Transverse colon (tissue), 4 donors: ENCODE measurements around the gene OSGEPL1. TPM values are rescaled to one million over a fixed set of nuclear protein-coding genes. Genes with fewer than 3 reads are reported as not detected.
"Not testable (repeated sequence)": the region's sequence is repeated elsewhere in the genome, so short reads cannot be mapped to it uniquely, and the experiment has no call there.

ENCODE experiments used
- DNase-seq: peaks from one replicate; pipeline ENCODE4 v3.0.0-alpha.2; 2019
- H3K27ac ChIP-seq, 4 donors: fragments of 200-600 bp; sonication (generic); 2 replicates each; pipeline ENCODE4 v1.5.1; 2016 to 2018; ENCODE audit warnings: inconsistent platforms in 4 of 4
- H3K27me3 ChIP-seq: fragments of 200-600 bp; sonication (generic); 2 replicates; pipeline ENCODE4 v1.5.1; 2017; ENCODE audit warnings: inconsistent platforms
- H3K36me3 ChIP-seq, 4 donors: fragments of 200-600 bp; sonication (generic); 2 replicates each; pipeline ENCODE4 v1.5.1; 2017 to 2019; ENCODE audit warnings: inconsistent platforms in 4 of 4
- H3K4me1 ChIP-seq, 4 donors: fragments of 200-600 bp; sonication (generic); 2 replicates each; pipeline ENCODE4 v1.5.1; 2017 to 2020; ENCODE audit warnings: inconsistent platforms in 4 of 4
- H3K4me3 ChIP-seq, 4 donors: fragments of 200-600 bp; sonication (generic); 1 replicate in 1 of 4; 2 replicates in 3 of 4; pipeline versions ENCODE4 v1.5.1 to v1.6.1; 2017 to 2019; ENCODE audit warnings: inconsistent platforms in 4 of 4
- H3K9me3 ChIP-seq, 2 donors: fragments of 200-600 bp; sonication (generic); 2 replicates each; pipeline ENCODE4 v1.5.1; 2017 to 2019; ENCODE audit warnings: inconsistent platforms in 2 of 2
- CTCF ChIP-seq, 5 experiments: fragments of 200-600 bp in 3 of 5; fragments of 450-650 bp in 2 of 5; sonication (generic) in 3 of 5; IDR thresholded peaks; 1 replicate in 2 of 5; 2 replicates in 3 of 5; pipeline ENCODE4 v1.5.1; 2016 to 2017; ENCODE audit warnings: antibody characterized with exemption in 5 of 5, inconsistent platforms in 3 of 5, mild to moderate bottlenecking in 2 of 5, moderate library complexity in 1 of 5
- EP300 ChIP-seq: sonication (generic); formaldehyde crosslinking; IDR thresholded peaks from one replicate; pipeline ENCODE4 v1.6.1; 2017; ENCODE audit warnings: antibody characterized with exemption, low read depth
- POLR2A ChIP-seq: fragments of 450-650 bp; IDR thresholded peaks from one replicate; pipeline ENCODE4 v1.6.1; 2016; ENCODE audit warnings: antibody characterized with exemption, mild to moderate bottlenecking, moderate library complexity
- POLR2AphosphoS5 ChIP-seq, 3 donors: sonication (generic); formaldehyde crosslinking; IDR thresholded peaks; one replicate each; pipeline ENCODE4 v1.6.1; 2016; ENCODE audit warnings: antibody characterized with exemption in 3 of 3
- WGBS, 2 donors: methylation state at CpG; one replicate each; pipeline ENCODE4 v1.1.5; 2018; ENCODE audit warnings: low coverage in 1 of 2; 5-methylcytosine and 5-hydroxymethylcytosine counted together
- in situ Hi-C, 4 donors: fragments of 200-750 bp; cut with MboI; loops; one replicate each; pipeline versions ENCODE4 v1.15.0 to v1.15.1; 2017; ENCODE audit warnings: low sequenced_read_pairs in 3 of 4, low pct_ligation_motif_present in 1 of 4, low pct_unique_long_range_greater_than_20kb in 1 of 4
- intact Hi-C: fragments of 100-400 bp; cut with DNase I; formaldehyde crosslinking; loops from one replicate; pipeline ENCODE4 v1.15.1; 2023; ENCODE audit warnings: low total_unique reads
- total RNA-seq, 4 donors: library from RNA; depleted of rRNA; stranded (reverse); fragments of >200 nt; gene quantifications; one replicate each; pipeline ENCODE4 v1.1.0, GENCODE V29; 2016

OSGEPL1 gene
- total RNA-seq, 4 donors from 2014 or later: 2.7 to 14.7 (median 5.1) TPM; not detected in 1

GRCh38 chr2:189763908-189764661 is 1.5 kb upstream of the OSGEPL1 start:
- Histone ChIP-seq H3K4me1 (peaks cover 4 to 18% (median 7%) of the 10 kb centered on the region in 4 donors), H3K36me3 (no peaks in the 10 kb centered on the region), H3K9me3 (no peaks in the 10 kb centered on the region), H3K27me3 (no peaks in the 10 kb centered on the region), H3K4me3 (no peak overlapping the region), H3K27ac (peak overlapping the region in 1 of 4 donors; percentile 93)
- TF ChIP-seq CTCF (IDR thresholded peaks at IDR 0.05) (no peak), POLR2AphosphoS5 (IDR thresholded peaks at IDR 0.05) (no peak), POLR2A (no peak), EP300 (no peak)
- in situ Hi-C loops: loop anchor here in 1 of 4 donors (25.0 kb wide), 1 partner anchor 298 kb away; the partner anchor contains the start of gene MSTN
- intact Hi-C loops: no loop called here
- no peak for DNase-seq
- WGBS, 2 donors: 74 to 82% methylated on average over 4 of the region's 4 CpGs

- TF ChIP-seq CTCF (IDR thresholded peaks at IDR 0.05) (no peak), POLR2A (no peak), EP300 (no peak), POLR2AphosphoS5 (IDR thresholded peaks at IDR 0.05) (no peak)
- Histone ChIP-seq H3K27ac (peak overlapping the region; percentile 82 to 94 (median 94)), H3K4me1 (peaks cover 4 to 18% (median 7%) of the 10 kb centered on the region in 4 donors), H3K4me3 (peak overlapping the region; percentile 56 to 72 (median 64)), H3K36me3 (no peaks in the 10 kb centered on the region), H3K9me3 (no peaks in the 10 kb centered on the region), H3K27me3 (no peaks in the 10 kb centered on the region)
- 0 to 1% methylated on average over 1 to 7 of the region's 7 CpGs for WGBS, 2 donors
- intact Hi-C loops (no loop called here), in situ Hi-C loops (loop anchor here in 1 of 4 donors (25.0 kb wide), 1 partner anchor 300 kb away; the partner anchor contains the start of gene MSTN)
- no peak for DNase-seq
Measured at GRCh38 chr2:189762229-189762550, 402 bp downstream of the OSGEPL1 start.

GRCh38 chr2:189760154-189760553 is 2.4 kb downstream of the OSGEPL1 start:
- peaks cover 4 to 23% (median 7%) of the 10 kb centered on the region in 4 donors for H3K4me1 ChIP-seq
- 95 to 98% methylated on average over 8 to 19 of the region's 19 CpGs for WGBS, 2 donors
- DNase-seq, H3K4me3 ChIP-seq, H3K36me3 ChIP-seq, H3K9me3 ChIP-seq, H3K27ac ChIP-seq, intact Hi-C loops, H3K27me3 ChIP-seq: not testable (repeated sequence)
- in situ Hi-C loops: loop anchor here in 1 of 4 donors (25.0 kb wide), 1 partner anchor 302 kb away; the partner anchor contains the start of gene MSTN

GRCh38 chr2:189756311-189756952 is 6.2 kb downstream of the OSGEPL1 start:
- WGBS, 2 donors: 40 to 42% methylated on average over 2 of the region's 2 CpGs
- H3K4me1 ChIP-seq: peaks cover 0 to 9% (median 0%) of the 10 kb centered on the region in 4 donors
- TF ChIP-seq CTCF (IDR thresholded peaks at IDR 0.05): no peak
- no peak for TF ChIP-seq EP300
- no peak for TF ChIP-seq POLR2AphosphoS5 (IDR thresholded peaks at IDR 0.05)
- no peak for TF ChIP-seq POLR2A
- H3K4me3 ChIP-seq: no peak overlapping the region
- no peaks in the 10 kb centered on the region for H3K9me3 ChIP-seq
- H3K36me3 ChIP-seq: peaks cover 0 to 8% (median 3%) of the 10 kb centered on the region in 4 donors
- intact Hi-C loops: no loop called here
- H3K27ac ChIP-seq: no peak overlapping the region
- DNase-seq: no peak
- H3K27me3 ChIP-seq: no peaks in the 10 kb centered on the region
- in situ Hi-C loops: loop anchor here in 1 of 4 donors (25.0 kb wide), 1 partner anchor 306 kb away; the partner anchor contains the start of gene MSTN
